Measurements from ENCODE around the gene MYEOV.

MYEOV gene

DNA sequence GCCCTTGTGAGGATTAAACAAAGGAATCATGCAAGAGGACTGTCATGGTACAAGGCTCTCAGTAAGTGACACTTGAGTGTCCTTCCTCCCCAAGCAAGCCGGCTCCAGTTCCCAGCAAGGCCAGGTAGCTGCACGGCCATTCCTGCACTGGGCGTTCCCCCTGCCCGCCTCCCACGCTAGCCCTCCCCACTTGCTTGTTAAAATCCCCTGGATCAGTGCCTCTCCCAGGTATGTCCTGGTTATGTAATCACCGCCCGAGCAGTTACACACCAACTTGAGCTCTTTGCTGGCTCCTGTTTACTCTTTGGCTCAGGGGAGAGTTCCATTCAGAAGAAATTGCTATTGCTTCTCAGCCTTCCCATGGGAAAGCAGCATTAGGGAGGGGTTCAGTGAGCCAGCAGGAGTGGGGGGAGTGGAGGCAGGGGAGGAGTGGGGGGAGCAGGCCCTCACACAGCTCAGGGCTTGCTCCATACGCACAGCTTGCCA is 19.4 kb upstream of the MYEOV start:
- no peak overlapping the region for H3K4me2 ChIP-seq (ENCODE audit: low read depth, low read length, poor library complexity, severe bottlenecking)
- no peak overlapping the region for H3K27ac ChIP-seq (ENCODE audit: low read depth, low read length)

DNA sequence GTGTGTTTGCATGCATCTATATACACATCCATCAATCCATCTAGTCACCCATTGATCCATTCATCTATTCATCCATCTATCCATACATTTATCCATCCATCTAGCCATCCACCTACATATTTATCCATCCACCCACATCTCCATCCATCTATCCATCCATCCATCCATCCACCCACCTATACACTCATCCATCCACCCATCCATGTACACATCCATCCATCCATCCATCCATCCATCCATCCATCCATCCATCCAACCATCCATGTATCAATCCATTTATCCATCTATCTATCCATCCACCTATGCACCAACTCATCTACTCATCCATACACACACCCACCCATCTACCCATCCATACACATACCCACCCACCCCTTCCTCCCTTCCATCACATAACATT is 18.8 kb upstream of the MYEOV start:
- Histone ChIP-seq H4K20me1 (ENCODE audit: low read depth, low read length) (no peaks in the 10 kb centered on the region), H3K4me3 (ENCODE audit: insufficient read depth, low read length, poor library complexity, severe bottlenecking) (no peak overlapping the region), H3K9me2 (replicated peaks; ENCODE audit: insufficient read depth, low read length) (no peaks in the 10 kb centered on the region), H3K27me3 (ENCODE audit: low read length) (no peaks in the 10 kb centered on the region), H2AFZ (ENCODE audit: low read depth, low read length, severe bottlenecking) (no peak overlapping the region), H3K9me3 (ENCODE audit: insufficient read depth, low read length) (no peaks in the 10 kb centered on the region), H3K79me2 (ENCODE audit: insufficient read depth, low read length) (no peaks in the 10 kb centered on the region), H3K36me3 (ENCODE audit: low read length) (no peaks in the 10 kb centered on the region), H3K4me2 (ENCODE audit: low read depth, low read length, poor library complexity, severe bottlenecking) (no peak overlapping the region), H3K9ac (ENCODE audit: low read length) (no peak overlapping the region), H3K27ac (ENCODE audit: low read depth, low read length) (no peak overlapping the region), H3F3A (ENCODE audit: insufficient read depth) (no peaks in the 10 kb centered on the region)
- no peak for TF ChIP-seq EZH2phosphoT487 (conservative IDR thresholded peaks at IDR 0.05; ENCODE audit: low read length)

More for the DNA sequence above, 19.4 kb upstream of the MYEOV start:
- Histone ChIP-seq H2AFZ (ENCODE audit: low read depth, low read length, severe bottlenecking) (no peak overlapping the region), H3K27me3 (ENCODE audit: low read length) (no peaks in the 10 kb centered on the region), H3K9me3 (ENCODE audit: insufficient read depth, low read length) (no peaks in the 10 kb centered on the region), H3K79me2 (ENCODE audit: insufficient read depth, low read length) (no peaks in the 10 kb centered on the region), H3K9me2 (replicated peaks; ENCODE audit: insufficient read depth, low read length) (no peaks in the 10 kb centered on the region), H3K36me3 (ENCODE audit: low read length) (no peaks in the 10 kb centered on the region), H3K9ac (ENCODE audit: low read length) (no peak overlapping the region), H3K4me3 (ENCODE audit: insufficient read depth, low read length, poor library complexity, severe bottlenecking) (no peak overlapping the region), H4K20me1 (ENCODE audit: low read depth, low read length) (no peaks in the 10 kb centered on the region), H3F3A (ENCODE audit: insufficient read depth) (no peaks in the 10 kb centered on the region)
- TF ChIP-seq EZH2phosphoT487 (conservative IDR thresholded peaks at IDR 0.05; ENCODE audit: low read length) = no peak
- TF ChIP-seq, protein P1, sequence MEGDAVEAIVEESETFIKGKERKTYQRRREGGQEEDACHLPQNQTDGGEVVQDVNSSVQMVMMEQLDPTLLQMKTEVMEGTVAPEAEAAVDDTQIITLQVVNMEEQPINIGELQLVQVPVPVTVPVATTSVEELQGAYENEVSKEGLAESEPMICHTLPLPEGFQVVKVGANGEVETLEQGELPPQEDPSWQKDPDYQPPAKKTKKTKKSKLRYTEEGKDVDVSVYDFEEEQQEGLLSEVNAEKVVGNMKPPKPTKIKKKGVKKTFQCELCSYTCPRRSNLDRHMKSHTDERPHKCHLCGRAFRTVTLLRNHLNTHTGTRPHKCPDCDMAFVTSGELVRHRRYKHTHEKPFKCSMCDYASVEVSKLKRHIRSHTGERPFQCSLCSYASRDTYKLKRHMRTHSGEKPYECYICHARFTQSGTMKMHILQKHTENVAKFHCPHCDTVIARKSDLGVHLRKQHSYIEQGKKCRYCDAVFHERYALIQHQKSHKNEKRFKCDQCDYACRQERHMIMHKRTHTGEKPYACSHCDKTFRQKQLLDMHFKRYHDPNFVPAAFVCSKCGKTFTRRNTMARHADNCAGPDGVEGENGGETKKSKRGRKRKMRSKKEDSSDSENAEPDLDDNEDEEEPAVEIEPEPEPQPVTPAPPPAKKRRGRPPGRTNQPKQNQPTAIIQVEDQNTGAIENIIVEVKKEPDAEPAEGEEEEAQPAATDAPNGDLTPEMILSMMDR (IDR thresholded peaks at IDR 0.05; ENCODE audit: insufficient read depth, low read length, poor library complexity, severe bottlenecking) = no peak

DNA sequence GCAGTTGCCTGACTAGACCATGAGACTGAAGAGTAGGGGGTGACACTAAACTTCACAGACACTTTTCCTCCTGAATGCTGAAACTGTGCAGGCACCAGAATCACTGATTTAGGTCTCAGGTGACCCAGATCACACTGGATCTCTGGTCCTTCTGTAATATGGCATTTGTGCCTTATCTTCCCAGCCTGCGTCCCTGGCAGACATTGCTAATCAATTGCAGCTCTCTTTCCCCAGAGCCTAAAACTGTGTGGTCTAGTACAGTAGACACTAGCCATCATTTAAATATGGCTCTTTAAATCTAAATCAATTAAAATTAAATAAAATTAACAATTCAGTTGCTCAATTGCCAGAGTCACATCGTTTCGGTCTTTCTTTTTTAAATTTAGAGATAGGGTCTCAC is 17.8 kb upstream of the MYEOV start:
- H3K27me3 ChIP-seq (ENCODE audit: low read length) = no peaks in the 10 kb centered on the region
- no peak overlapping the region for H3K27ac ChIP-seq (ENCODE audit: low read depth, low read length)

More for the DNA sequence above, 17.8 kb upstream of the MYEOV start:
- TF ChIP-seq EZH2phosphoT487 (conservative IDR thresholded peaks at IDR 0.05; ENCODE audit: low read length) = no peak
- TF ChIP-seq, protein P1 (IDR thresholded peaks at IDR 0.05; ENCODE audit: insufficient read depth, low read length, poor library complexity, severe bottlenecking) = no peak
- Histone ChIP-seq H3K4me3 (ENCODE audit: insufficient read depth, low read length, poor library complexity, severe bottlenecking) (no peak overlapping the region), H4K20me1 (ENCODE audit: low read depth, low read length) (no peaks in the 10 kb centered on the region), H3K79me2 (ENCODE audit: insufficient read depth, low read length) (no peaks in the 10 kb centered on the region), H2AFZ (ENCODE audit: low read depth, low read length, severe bottlenecking) (no peak overlapping the region), H3K36me3 (ENCODE audit: low read length) (no peaks in the 10 kb centered on the region), H3F3A (ENCODE audit: insufficient read depth) (no peaks in the 10 kb centered on the region), H3K4me2 (ENCODE audit: low read depth, low read length, poor library complexity, severe bottlenecking) (no peak overlapping the region), H3K9me3 (ENCODE audit: insufficient read depth, low read length) (no peaks in the 10 kb centered on the region), H3K9ac (ENCODE audit: low read length) (no peak overlapping the region), H3K9me2 (replicated peaks; ENCODE audit: insufficient read depth, low read length) (no peaks in the 10 kb centered on the region)
